Kidney (tissue), 14 donors: ENCODE results near the gene THSD4. TPM values are rescaled to one million over a fixed set of nuclear protein-coding genes. Genes with fewer than 3 reads are reported as not detected.
A peak's percentile ranks its signal among the peaks of the same experiment; 100 is the strongest.

Source experiments
- DNase-seq, 5 donors: peaks; one replicate each; pipeline ENCODE4 v3.0.0-alpha.2; 2013 to 2020
- FAIRE-seq: peaks from 2 replicates; lab custom pipeline; 2012; peaks lifted over from hg19 to GRCh38; lab: Jason Lieb, UNC
- H3K27ac ChIP-seq, 2 donors: one replicate each; pipeline ENCODE4 v1.7.0; 2013; ENCODE audit warnings: low read depth in 2 of 2, low read length in 2 of 2, inconsistent platforms in 1 of 2
- H3K27me3 ChIP-seq: one replicate; pipeline ENCODE4 v1.7.1; 2013; ENCODE audit warnings: low read length, inconsistent platforms; ENCODE audit not compliant: control insufficient read depth, insufficient read depth
- H3K36me3 ChIP-seq, 3 donors: one replicate each; pipeline versions ENCODE4 v1.7.0 to v1.7.1; 2013; ENCODE audit warnings: low read length in 3 of 3, control low read depth in 1 of 3, inconsistent platforms in 1 of 3; ENCODE audit not compliant: insufficient read depth in 3 of 3, control insufficient read depth in 2 of 3
- H3K4me1 ChIP-seq, 3 donors: one replicate each; pipeline versions ENCODE4 v1.7.0 to v1.7.1; 2013; ENCODE audit warnings: low read length in 3 of 3, inconsistent platforms in 1 of 3, low read depth in 1 of 3; ENCODE audit not compliant: control insufficient read depth in 2 of 3, insufficient read depth in 2 of 3
- H3K4me3 ChIP-seq, 3 donors: one replicate each; pipeline versions ENCODE4 v1.7.0 to v1.8.1; 2013; ENCODE audit warnings: low read length in 3 of 3, control low read depth in 1 of 3, inconsistent platforms in 1 of 3
- H3K9ac ChIP-seq, 3 donors: one replicate each; pipeline versions ENCODE4 v1.7.0 to v1.7.1; 2013; ENCODE audit warnings: low read length in 3 of 3, control low read depth in 1 of 3, inconsistent platforms in 1 of 3
- H3K9me3 ChIP-seq, 3 donors: one replicate each; pipeline versions ENCODE4 v1.7.0 to v1.7.1; 2013; ENCODE audit warnings: low read length in 3 of 3, control low read depth in 1 of 3, inconsistent platforms in 1 of 3; ENCODE audit not compliant: control insufficient read depth in 2 of 3, insufficient read depth in 1 of 3
- intact Hi-C: fragments of 100-400 bp; cut with DNase I; formaldehyde crosslinking; loops from one replicate; pipeline ENCODE4 v1.11.1; 2022
- polyA plus RNA-seq: library from polyadenylated mRNA; stranded (reverse); fragments of 350-450 nt; fragmentation: Illumina TruSeq; extraction: RNeasy Lipid Tissue Mini Kit (QIAGEN cat#74804); gene quantifications from one replicate; pipeline ENCODE4 v1.2.3, GENCODE V29; 2014; ENCODE audit warnings: low read depth, low replicate concordance; ENCODE audit not compliant: insufficient read depth
- total RNA-seq: library from RNA; stranded (reverse); fragmentation: NEBNext Ultra II Directional; extraction: Animal tissue kit (Norgen Biotek cat#: 25700); gene quantifications from one replicate; pipeline ENCODE4 v1.2.1, GENCODE V29; 2021
- TF ChIP-seq, protein P1 (sequence below): IDR thresholded peaks from 3 replicates; pipeline ENCODE4 v1.5.1; 2012; ENCODE audit warnings: mild to moderate bottlenecking, moderate library complexity, borderline replicate concordance; ENCODE audit not compliant: insufficient read depth; ENCODE audit errors: extremely low read depth
- donor health status: control.
- donor health status: control.
- donor health status: control.
- donor health status: control.
- donor health status: control.
- donor health status: DM: yes; HTN: yes; CAD: no.
- donor health status: Normal renal cell carcinoma (clear cell type).

The THSD4 gene
- total and polyA plus RNA-seq, 2 donors from 2014 or later, result 9.4 to 36.3 TPM

DNA sequence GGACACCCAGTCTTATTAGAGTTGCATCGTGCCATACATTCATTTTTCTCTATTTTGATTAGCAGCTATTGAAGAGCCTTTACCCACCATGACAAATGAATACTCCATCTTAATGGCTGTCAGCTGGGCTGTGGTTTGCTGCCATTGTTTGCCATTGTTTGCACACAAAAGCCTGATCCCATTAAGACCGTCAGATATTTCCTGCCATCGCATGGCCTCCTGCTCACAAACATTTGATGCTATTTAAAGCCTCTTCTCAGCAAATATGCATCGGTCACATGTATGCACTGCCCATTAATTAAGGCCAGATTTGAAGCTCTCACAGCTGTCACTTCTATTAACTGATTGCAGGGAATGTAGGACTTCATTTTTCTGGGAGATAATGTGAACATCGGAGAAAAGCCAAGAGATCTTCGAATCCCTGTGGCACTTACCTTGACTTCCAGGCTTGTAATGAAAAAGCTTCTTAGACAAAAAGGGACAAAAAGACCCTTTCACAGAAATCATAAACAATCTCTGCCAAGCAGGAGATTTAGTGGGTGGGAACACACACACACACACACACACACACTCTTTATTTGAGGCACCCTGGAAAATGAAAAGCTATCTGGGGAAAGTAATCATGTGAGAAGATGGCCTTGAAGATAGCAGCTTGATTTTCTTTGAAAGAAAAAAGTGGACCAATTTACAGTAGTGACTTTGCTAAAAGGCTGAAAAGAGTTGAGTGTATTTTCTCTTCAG lies 519.7 kb downstream of the THSD4 start:
- no peak overlapping the region for H3K4me3 ChIP-seq
- TF ChIP-seq, protein P1, sequence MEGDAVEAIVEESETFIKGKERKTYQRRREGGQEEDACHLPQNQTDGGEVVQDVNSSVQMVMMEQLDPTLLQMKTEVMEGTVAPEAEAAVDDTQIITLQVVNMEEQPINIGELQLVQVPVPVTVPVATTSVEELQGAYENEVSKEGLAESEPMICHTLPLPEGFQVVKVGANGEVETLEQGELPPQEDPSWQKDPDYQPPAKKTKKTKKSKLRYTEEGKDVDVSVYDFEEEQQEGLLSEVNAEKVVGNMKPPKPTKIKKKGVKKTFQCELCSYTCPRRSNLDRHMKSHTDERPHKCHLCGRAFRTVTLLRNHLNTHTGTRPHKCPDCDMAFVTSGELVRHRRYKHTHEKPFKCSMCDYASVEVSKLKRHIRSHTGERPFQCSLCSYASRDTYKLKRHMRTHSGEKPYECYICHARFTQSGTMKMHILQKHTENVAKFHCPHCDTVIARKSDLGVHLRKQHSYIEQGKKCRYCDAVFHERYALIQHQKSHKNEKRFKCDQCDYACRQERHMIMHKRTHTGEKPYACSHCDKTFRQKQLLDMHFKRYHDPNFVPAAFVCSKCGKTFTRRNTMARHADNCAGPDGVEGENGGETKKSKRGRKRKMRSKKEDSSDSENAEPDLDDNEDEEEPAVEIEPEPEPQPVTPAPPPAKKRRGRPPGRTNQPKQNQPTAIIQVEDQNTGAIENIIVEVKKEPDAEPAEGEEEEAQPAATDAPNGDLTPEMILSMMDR, result no peak
- FAIRE-seq (no peak), DNase-seq (peak in 2 of 5 donors; percentile 23 to 39)
- no peaks in the 10 kb centered on the region for H3K36me3 ChIP-seq
- H3K9me3 ChIP-seq, result no peaks in the 10 kb centered on the region
- H3K27ac ChIP-seq, result no peak overlapping the region
- no peak overlapping the region for H3K9ac ChIP-seq
- no peaks in the 10 kb centered on the region for H3K27me3 ChIP-seq
- intact Hi-C loops, result no loop called here
- H3K4me1 ChIP-seq, result no peaks in the 10 kb centered on the region

DNA sequence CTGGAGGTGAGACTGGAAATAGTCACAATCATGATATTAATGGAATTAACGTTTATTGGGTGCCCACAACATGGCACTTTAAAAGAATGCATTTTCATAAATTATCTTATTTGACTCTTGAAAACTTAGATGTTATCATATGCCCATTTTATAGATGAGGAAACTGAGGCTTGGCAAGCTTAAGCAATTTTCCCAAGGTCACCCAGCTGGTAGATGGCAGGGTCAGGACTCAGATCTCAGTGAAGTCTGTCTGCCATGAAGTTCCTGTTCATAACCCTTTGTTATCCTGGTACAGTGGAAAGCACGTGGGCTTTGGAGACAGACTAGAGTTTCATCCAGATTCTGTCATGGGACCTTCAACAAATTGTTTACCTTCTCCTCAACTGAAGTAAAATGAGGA lies 520.5 kb downstream of the THSD4 start:
- H3K27me3 ChIP-seq, result no peaks in the 10 kb centered on the region
- no peak overlapping the region for H3K4me3 ChIP-seq
- no peaks in the 10 kb centered on the region for H3K4me1 ChIP-seq
- H3K9me3 ChIP-seq, result no peaks in the 10 kb centered on the region
- H3K36me3 ChIP-seq, result no peaks in the 10 kb centered on the region
- DNase-seq (no peak), FAIRE-seq (no peak)
- intact Hi-C loops, result no loop called here
- no peak overlapping the region for H3K9ac ChIP-seq
- TF ChIP-seq, protein P1, result no peak
- no peak overlapping the region for H3K27ac ChIP-seq

GRCh38 chr15:71638876-71639275 lies 523.6 kb downstream of the THSD4 start:
- no peaks in the 10 kb centered on the region for H3K9me3 ChIP-seq
- H3K27me3 ChIP-seq, result no peaks in the 10 kb centered on the region
- no peaks in the 10 kb centered on the region for H3K36me3 ChIP-seq
- intact Hi-C loops, result no loop called here
- DNase-seq (no peak), FAIRE-seq (no peak)
- no peaks in the 10 kb centered on the region for H3K4me1 ChIP-seq
- no peak overlapping the region for H3K4me3 ChIP-seq
- TF ChIP-seq, protein P1, result no peak
- H3K9ac ChIP-seq, result no peak overlapping the region
- H3K27ac ChIP-seq, result no peak overlapping the region

DNA sequence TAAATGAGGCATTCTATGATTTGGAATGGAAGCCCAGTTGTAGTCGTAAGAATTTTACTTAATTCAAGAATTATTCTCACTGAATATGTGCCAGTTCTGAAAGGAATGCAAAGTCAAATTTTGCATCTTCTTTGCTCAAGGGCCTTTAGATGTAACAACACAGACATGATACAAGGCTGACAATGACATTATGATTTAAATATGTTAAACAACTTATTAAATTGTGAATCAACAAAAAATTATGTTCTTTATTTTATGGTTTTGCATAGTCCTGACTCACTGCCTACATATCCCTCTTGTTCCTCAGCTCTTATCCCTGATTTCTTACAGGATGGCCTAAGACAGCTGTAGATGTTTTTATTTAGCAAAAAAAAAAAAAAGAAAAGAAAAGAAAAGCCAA lies 524.2 kb downstream of the THSD4 start:
- Histone ChIP-seq H3K9me3 (no peaks in the 10 kb centered on the region), H3K36me3 (no peaks in the 10 kb centered on the region), H3K27ac (no peak overlapping the region), H3K9ac (no peak overlapping the region), H3K4me3 (no peak overlapping the region), H3K27me3 (no peaks in the 10 kb centered on the region), H3K4me1 (no peaks in the 10 kb centered on the region)
- DNase-seq (no peak), FAIRE-seq (no peak)
- intact Hi-C loops, result no loop called here
- TF ChIP-seq, protein P1, result no peak
